WTC11 (cell line): ENCODE data around the gene FCN2. TPM values are rescaled to one million over a fixed set of nuclear protein-coding genes. Genes with fewer than 3 reads are reported as not detected.

Experiments used
- ATAC-seq: fragments of 200-7000 bp; cut with Tn5 transposase; 2 replicates; pipeline ENCODE4 v1.10.0; 2021; ENCODE audit warnings: mild to moderate bottlenecking, moderate library complexity
- CTCF ChIA-PET: fragments of 300-600 bp; sonication (Branson Sonifier 250); formaldehyde crosslinking; loops from one replicate; lab custom pipeline; 2021; ENCODE audit warnings: antibody characterized with exemption; lab: Charles Lee
- POLR2A ChIA-PET: fragments of 350-600 bp; sonication (Branson Sonifier 250); formaldehyde crosslinking; loops from one replicate; lab custom pipeline; 2021; ENCODE audit warnings: antibody characterized with exemption; lab: Charles Lee
- DNase-seq: peaks from one replicate; pipeline ENCODE4 v3.0.0; 2021; ENCODE audit warnings: low spot score
- H3K27ac Mint-ChIP-seq: 2 replicates; pipeline ENCODE4 v1.8.0; 2021; ENCODE audit warnings: mixed read lengths
- H3K27me3 Mint-ChIP-seq: 2 replicates; pipeline ENCODE4 v1.8.0; 2021; ENCODE audit warnings: low read depth, mild to moderate bottlenecking, moderate library complexity, mixed read lengths
- H3K36me3 Mint-ChIP-seq: 2 replicates; pipeline ENCODE4 v1.8.0; 2021; ENCODE audit warnings: mixed read lengths
- H3K4me1 Mint-ChIP-seq: 2 replicates; pipeline ENCODE4 v1.8.0; 2022; ENCODE audit warnings: mixed read lengths
- H3K4me3 Mint-ChIP-seq: 2 replicates; pipeline ENCODE4 v1.8.0; 2021; ENCODE audit warnings: mild to moderate bottlenecking, moderate library complexity, mixed read lengths
- H3K9me3 Mint-ChIP-seq: 2 replicates; pipeline ENCODE4 v1.8.0; 2021; ENCODE audit warnings: mixed read lengths
- EMX1 ChIP-seq: fragments of 250-450 bp; sonication (Bioruptor Pico); IDR thresholded peaks from 2 replicates; pipeline ENCODE4 v1.8.0; 2021; ENCODE audit warnings: mild to moderate bottlenecking
- IRF2 ChIP-seq: sonication (generic); formaldehyde crosslinking; IDR thresholded peaks from 2 replicates; pipeline ENCODE4 v1.8.0; 2022; ENCODE audit warnings: low read depth, missing genetic modification reagents, borderline replicate concordance
- MAX ChIP-seq: sonication (generic); formaldehyde crosslinking; IDR thresholded peaks from 2 replicates; pipeline ENCODE4 v1.8.0; 2022; ENCODE audit warnings: mild to moderate bottlenecking, missing genetic modification reagents
- MXD4 ChIP-seq: fragments of 250-450 bp; sonication (Bioruptor Pico); IDR thresholded peaks from 2 replicates; pipeline ENCODE4 v1.8.0; 2021; ENCODE audit warnings: mild to moderate bottlenecking, moderate library complexity, borderline replicate concordance
- MYBL2 ChIP-seq: sonication (generic); formaldehyde crosslinking; IDR thresholded peaks from 2 replicates; pipeline ENCODE4 v1.8.1; 2023; ENCODE audit warnings: mild to moderate bottlenecking, moderate library complexity, missing genetic modification reagents
- NFATC4 ChIP-seq: fragments of 250-450 bp; sonication (Bioruptor Pico); IDR thresholded peaks from 2 replicates; pipeline ENCODE4 v1.9.0; 2021; ENCODE audit warnings: mild to moderate bottlenecking
- NFE2L1 ChIP-seq: sonication (generic); formaldehyde crosslinking; IDR thresholded peaks from 2 replicates; pipeline ENCODE4 v1.8.1; 2023; ENCODE audit warnings: missing genetic modification reagents
- OVOL2 ChIP-seq: fragments of 250-450 bp; sonication (Bioruptor Pico); IDR thresholded peaks from 2 replicates; pipeline ENCODE4 v1.9.0; 2021; ENCODE audit warnings: mild to moderate bottlenecking, borderline replicate concordance
- PRDM15 ChIP-seq: sonication (generic); formaldehyde crosslinking; IDR thresholded peaks from 2 replicates; pipeline ENCODE4 v1.8.0; 2022; ENCODE audit warnings: missing genetic modification reagents
- SOX15 ChIP-seq: fragments of 250-450 bp; sonication (Bioruptor Pico); IDR thresholded peaks from 2 replicates; pipeline ENCODE4 v1.9.0; 2021; ENCODE audit warnings: mild to moderate bottlenecking
- TEAD1 ChIP-seq: sonication (generic); formaldehyde crosslinking; IDR thresholded peaks from 2 replicates; pipeline ENCODE4 v1.8.0; 2022; ENCODE audit warnings: mild to moderate bottlenecking, missing genetic modification reagents
- TEAD4 ChIP-seq: sonication (generic); formaldehyde crosslinking; IDR thresholded peaks from 2 replicates; pipeline ENCODE4 v1.8.0; 2022; ENCODE audit warnings: mild to moderate bottlenecking, missing genetic modification reagents
- ZNF232 ChIP-seq: sonication (generic); formaldehyde crosslinking; IDR thresholded peaks from 2 replicates; pipeline ENCODE4 v1.8.0; 2022; ENCODE audit warnings: mild to moderate bottlenecking, missing genetic modification reagents
- ZNF317 ChIP-seq: sonication (generic); formaldehyde crosslinking; IDR thresholded peaks from 2 replicates; pipeline ENCODE4 v1.8.1; 2023; ENCODE audit warnings: low read depth, mild to moderate bottlenecking, moderate library complexity, missing genetic modification reagents, borderline replicate concordance
- ZNF396 ChIP-seq: fragments of 250-450 bp; sonication (Bioruptor Pico); IDR thresholded peaks from 2 replicates; pipeline ENCODE4 v1.8.0; 2021; ENCODE audit warnings: mild to moderate bottlenecking, moderate library complexity, borderline replicate concordance
- total RNA-seq: library from RNA; stranded (reverse); gene quantifications from 3 replicates; pipeline ENCODE4 v1.2.3, GENCODE V29; 2021
- TF ChIP-seq, protein P1 (sequence below): sonication (generic); formaldehyde crosslinking; IDR thresholded peaks from 2 replicates; pipeline ENCODE4 v1.8.1; 2022; ENCODE audit warnings: low read depth, mild to moderate bottlenecking, moderate library complexity, missing genetic modification reagents, borderline replicate concordance
- TF ChIP-seq, protein P2 (sequence below): sonication (generic); formaldehyde crosslinking; IDR thresholded peaks from 2 replicates; pipeline ENCODE4 v1.8.1; 2023; ENCODE audit warnings: mild to moderate bottlenecking, missing genetic modification reagents, moderate library complexity
- TF ChIP-seq, protein P3 (sequence below): sonication (generic); formaldehyde crosslinking; IDR thresholded peaks from 2 replicates; pipeline ENCODE4 v1.8.0; 2022; ENCODE audit warnings: mild to moderate bottlenecking, missing genetic modification reagents
- TF ChIP-seq, protein P4 (sequence below): sonication (generic); formaldehyde crosslinking; IDR thresholded peaks from 2 replicates; pipeline ENCODE4 v1.8.1; 2022; ENCODE audit warnings: low read depth, missing genetic modification reagents, borderline replicate concordance
- TF ChIP-seq, protein P5 (sequence below): sonication (generic); formaldehyde crosslinking; IDR thresholded peaks from 2 replicates; pipeline ENCODE4 v1.8.1; 2022; ENCODE audit warnings: missing genetic modification reagents, borderline replicate concordance
- TF ChIP-seq, protein P6 (sequence below): sonication (generic); formaldehyde crosslinking; IDR thresholded peaks from 2 replicates; pipeline ENCODE4 v1.8.0; 2023; ENCODE audit warnings: missing genetic modification reagents

Gene FCN2
- total RNA-seq, 1 experiment from 2014 or later, result not detected

GRCh38 chr9:134854541-134854981 lies 26.0 kb upstream of the FCN2 start (continued):
- TF ChIP-seq ZNF232, result no peak
- no peak for TF ChIP-seq OVOL2
- no peak for TF ChIP-seq TEAD1 (CRISPR knock-in tag)
- TF ChIP-seq, all 79 proteins: peak for 0

DNA sequence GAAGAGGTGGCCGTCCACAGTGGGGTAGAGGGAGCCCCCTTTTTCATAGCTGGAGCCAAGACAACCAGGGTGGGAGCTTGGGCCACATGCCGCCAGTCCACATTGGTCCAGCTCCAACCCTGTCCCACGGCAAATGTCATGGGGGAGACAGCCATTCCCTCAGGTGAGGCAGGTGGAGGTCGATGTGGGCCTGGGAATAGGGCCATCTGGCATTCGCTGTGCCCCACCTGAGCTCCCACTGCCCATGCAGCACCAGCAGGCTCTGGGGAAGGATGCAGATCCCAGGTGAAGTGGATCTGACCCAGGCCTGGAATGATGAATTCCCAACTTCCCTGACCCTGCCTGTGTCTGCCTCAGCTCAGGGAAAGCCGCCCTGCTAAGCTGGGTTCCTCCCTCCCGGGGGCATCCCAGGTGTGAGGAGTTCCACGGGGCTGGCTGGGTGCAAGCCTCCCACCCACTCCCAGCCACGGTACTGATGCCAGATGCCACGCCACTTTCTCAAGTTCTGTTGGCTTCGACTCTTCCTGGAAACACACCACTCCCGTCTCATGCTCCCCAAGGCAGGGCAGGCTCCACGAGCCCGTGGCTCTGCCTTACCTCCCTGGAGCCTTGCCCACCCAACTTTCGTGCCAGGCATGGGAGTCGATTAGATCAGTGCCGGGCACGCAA lies 25.2 kb upstream of the FCN2 start:
- H3K36me3 Mint-ChIP-seq, result peaks cover 4% of the 10 kb centered on the region; the same call in 1 of the 2 replicates
- ChIA-PET POLR2A (no interaction called here), CTCF (interaction anchor here (1.7 kb wide), 1 partner anchor 16 kb away, joined by 6 read pairs; no protein-coding TSS in a partner anchor)
- H3K27ac Mint-ChIP-seq, result no peak overlapping the region
- TF ChIP-seq, protein P1, sequence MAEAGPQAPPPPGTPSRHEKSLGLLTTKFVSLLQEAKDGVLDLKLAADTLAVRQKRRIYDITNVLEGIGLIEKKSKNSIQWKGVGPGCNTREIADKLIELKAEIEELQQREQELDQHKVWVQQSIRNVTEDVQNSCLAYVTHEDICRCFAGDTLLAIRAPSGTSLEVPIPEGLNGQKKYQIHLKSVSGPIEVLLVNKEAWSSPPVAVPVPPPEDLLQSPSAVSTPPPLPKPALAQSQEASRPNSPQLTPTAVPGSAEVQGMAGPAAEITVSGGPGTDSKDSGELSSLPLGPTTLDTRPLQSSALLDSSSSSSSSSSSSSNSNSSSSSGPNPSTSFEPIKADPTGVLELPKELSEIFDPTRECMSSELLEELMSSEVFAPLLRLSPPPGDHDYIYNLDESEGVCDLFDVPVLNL (CRISPR knock-in tag), result no peak
- TF ChIP-seq ZNF317 (CRISPR knock-in tag), result no peak
- TF ChIP-seq OVOL2, result no peak
- TF ChIP-seq SOX15 (CRISPR knock-in tag), result no peak
- H3K4me1 Mint-ChIP-seq, result no peaks in the 10 kb centered on the region
- no peak overlapping the region for H3K4me3 Mint-ChIP-seq
- DNase-seq, result no peak
- no peak for ATAC-seq
- H3K9me3 Mint-ChIP-seq, result peaks cover 16% of the 10 kb centered on the region
- H3K27me3 Mint-ChIP-seq, result no peaks in the 10 kb centered on the region; the same call in 1 of the 2 replicates

DNA sequence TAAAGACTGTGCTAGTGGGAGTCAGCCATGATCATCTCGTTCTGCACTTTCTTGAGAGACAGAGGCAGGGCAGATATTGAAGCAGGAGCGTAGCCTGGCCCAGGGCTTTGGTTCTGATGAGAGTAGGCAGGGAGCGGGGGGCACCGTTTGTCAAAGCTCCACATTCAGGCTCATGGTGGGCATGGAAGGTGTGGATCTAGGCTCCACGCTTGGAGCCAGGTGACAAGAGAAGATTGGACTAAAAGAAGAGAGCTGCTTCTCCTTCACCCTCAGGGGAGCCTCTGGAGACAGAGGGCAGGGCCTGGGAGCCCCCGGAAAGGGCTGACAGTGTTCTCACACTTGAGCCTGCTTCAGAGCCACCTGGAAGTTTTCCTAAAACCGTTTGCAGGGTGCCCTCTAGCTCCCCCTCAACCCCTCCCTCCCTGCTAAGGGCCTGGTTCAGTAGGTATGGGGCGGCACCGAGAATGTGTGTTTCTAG lies 24.7 kb upstream of the FCN2 start:
- Mint-ChIP-seq H3K9me3 (peaks cover 21% of the 10 kb centered on the region), H3K36me3 (0 out of 2 replicates have a peak, but pooled peaks cover 2% of the 10 kb centered on the region), H3K27me3 (no peaks in the 10 kb centered on the region; the same call in 1 of the 2 replicates), H3K4me1 (no peaks in the 10 kb centered on the region), H3K4me3 (no peak overlapping the region), H3K27ac (no peak overlapping the region)
- POLR2A ChIA-PET, result no interaction called here
- CTCF ChIA-PET, result interaction anchor here (1.7 kb wide), 1 partner anchor 16 kb away, joined by 6 read pairs; no protein-coding TSS in a partner anchor
- ATAC-seq (no peak), DNase-seq (no peak)
- no peak for TF ChIP-seq EMX1
- TF ChIP-seq TEAD4 (CRISPR knock-in tag), result no peak
- TF ChIP-seq, protein P2, sequence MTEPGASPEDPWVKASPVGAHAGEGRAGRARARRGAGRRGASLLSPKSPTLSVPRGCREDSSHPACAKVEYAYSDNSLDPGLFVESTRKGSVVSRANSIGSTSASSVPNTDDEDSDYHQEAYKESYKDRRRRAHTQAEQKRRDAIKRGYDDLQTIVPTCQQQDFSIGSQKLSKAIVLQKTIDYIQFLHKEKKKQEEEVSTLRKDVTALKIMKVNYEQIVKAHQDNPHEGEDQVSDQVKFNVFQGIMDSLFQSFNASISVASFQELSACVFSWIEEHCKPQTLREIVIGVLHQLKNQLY (CRISPR knock-in tag), result no peak
- no peak for TF ChIP-seq IRF2 (CRISPR knock-in tag)
- TF ChIP-seq, protein P3, sequence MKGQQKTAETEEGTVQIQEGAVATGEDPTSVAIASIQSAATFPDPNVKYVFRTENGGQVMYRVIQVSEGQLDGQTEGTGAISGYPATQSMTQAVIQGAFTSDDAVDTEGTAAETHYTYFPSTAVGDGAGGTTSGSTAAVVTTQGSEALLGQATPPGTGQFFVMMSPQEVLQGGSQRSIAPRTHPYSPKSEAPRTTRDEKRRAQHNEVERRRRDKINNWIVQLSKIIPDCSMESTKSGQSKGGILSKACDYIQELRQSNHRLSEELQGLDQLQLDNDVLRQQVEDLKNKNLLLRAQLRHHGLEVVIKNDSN, result no peak
- no peak for TF ChIP-seq ZNF396 (CRISPR knock-in tag)
- TF ChIP-seq, protein P4, sequence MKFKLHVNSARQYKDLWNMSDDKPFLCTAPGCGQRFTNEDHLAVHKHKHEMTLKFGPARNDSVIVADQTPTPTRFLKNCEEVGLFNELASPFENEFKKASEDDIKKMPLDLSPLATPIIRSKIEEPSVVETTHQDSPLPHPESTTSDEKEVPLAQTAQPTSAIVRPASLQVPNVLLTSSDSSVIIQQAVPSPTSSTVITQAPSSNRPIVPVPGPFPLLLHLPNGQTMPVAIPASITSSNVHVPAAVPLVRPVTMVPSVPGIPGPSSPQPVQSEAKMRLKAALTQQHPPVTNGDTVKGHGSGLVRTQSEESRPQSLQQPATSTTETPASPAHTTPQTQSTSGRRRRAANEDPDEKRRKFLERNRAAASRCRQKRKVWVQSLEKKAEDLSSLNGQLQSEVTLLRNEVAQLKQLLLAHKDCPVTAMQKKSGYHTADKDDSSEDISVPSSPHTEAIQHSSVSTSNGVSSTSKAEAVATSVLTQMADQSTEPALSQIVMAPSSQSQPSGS (CRISPR knock-in tag), result no peak
- TF ChIP-seq MXD4 (CRISPR knock-in tag), result no peak
- no peak for TF ChIP-seq MYBL2 (CRISPR knock-in tag)
- no peak for TF ChIP-seq NFE2L1 (CRISPR knock-in tag)
- TF ChIP-seq NFATC4 (CRISPR knock-in tag), result no peak
- no peak for TF ChIP-seq MAX (CRISPR knock-in tag)
- TF ChIP-seq, protein P5, sequence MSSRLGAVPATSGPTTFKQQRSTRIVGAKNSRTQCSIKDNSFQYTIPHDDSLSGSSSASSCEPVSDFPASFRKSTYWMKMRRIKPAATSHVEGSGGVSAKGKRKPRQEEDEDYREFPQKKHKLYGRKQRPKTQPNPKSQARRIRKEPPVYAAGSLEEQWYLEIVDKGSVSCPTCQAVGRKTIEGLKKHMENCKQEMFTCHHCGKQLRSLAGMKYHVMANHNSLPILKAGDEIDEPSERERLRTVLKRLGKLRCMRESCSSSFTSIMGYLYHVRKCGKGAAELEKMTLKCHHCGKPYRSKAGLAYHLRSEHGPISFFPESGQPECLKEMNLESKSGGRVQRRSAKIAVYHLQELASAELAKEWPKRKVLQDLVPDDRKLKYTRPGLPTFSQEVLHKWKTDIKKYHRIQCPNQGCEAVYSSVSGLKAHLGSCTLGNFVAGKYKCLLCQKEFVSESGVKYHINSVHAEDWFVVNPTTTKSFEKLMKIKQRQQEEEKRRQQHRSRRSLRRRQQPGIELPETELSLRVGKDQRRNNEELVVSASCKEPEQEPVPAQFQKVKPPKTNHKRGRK, result no peak
- TF ChIP-seq, protein P6, sequence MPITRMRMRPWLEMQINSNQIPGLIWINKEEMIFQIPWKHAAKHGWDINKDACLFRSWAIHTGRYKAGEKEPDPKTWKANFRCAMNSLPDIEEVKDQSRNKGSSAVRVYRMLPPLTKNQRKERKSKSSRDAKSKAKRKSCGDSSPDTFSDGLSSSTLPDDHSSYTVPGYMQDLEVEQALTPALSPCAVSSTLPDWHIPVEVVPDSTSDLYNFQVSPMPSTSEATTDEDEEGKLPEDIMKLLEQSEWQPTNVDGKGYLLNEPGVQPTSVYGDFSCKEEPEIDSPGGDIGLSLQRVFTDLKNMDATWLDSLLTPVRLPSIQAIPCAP, result no peak
- TF ChIP-seq PRDM15, result no peak
